Activated naive CD8-positive, alpha-beta T cell treated with anti-CD3 and anti-CD28 coated beads, Interleukin-2, amount 10 ng/mL, durations not matched to agents 7 days and 5 days (primary cell): Measurements from ENCODE around the gene FLAD1. TPM values are rescaled to one million over a fixed set of nuclear protein-coding genes. Genes with fewer than 3 reads are reported as not detected.
A peak's percentile ranks its signal among the peaks of the same experiment; 100 is the strongest.

Experiments
- ATAC-seq: fragments of 150-1000 bp; cut with Tn5 transposase; one replicate; pipeline ENCODE4 v1.10.0; 2021; ENCODE audit warnings: low read depth, moderate library complexity
- POLR2A ChIA-PET: fragments of 350-600 bp; sonication (Branson Sonifier 250); formaldehyde crosslinking; loops from one replicate; lab custom pipeline; 2021; ENCODE audit warnings: antibody characterized with exemption; lab: Charles Lee
- DNase-seq: peaks from one replicate; pipeline ENCODE4 v3.0.0; 2021
- H3K27ac Mint-ChIP-seq: one replicate; pipeline ENCODE4 v1.8.0; 2022; ENCODE audit warnings: mild to moderate bottlenecking, mixed read lengths
- H3K27me3 Mint-ChIP-seq: one replicate; pipeline ENCODE4 v1.8.0; 2022; ENCODE audit warnings: mild to moderate bottlenecking, moderate library complexity, mixed read lengths
- H3K36me3 Mint-ChIP-seq: one replicate; pipeline ENCODE4 v1.8.0; 2021; ENCODE audit warnings: mild to moderate bottlenecking, mixed read lengths
- H3K4me1 Mint-ChIP-seq: one replicate; pipeline ENCODE4 v1.8.0; 2021; ENCODE audit warnings: mixed read lengths
- H3K4me3 Mint-ChIP-seq: one replicate; pipeline ENCODE4 v1.8.0; 2022; ENCODE audit warnings: mild to moderate bottlenecking, moderate library complexity, mixed read lengths
- H3K9me3 Mint-ChIP-seq: one replicate; pipeline ENCODE4 v1.8.0; 2021; ENCODE audit warnings: mixed read lengths
- total RNA-seq, 2 experiments: library from RNA; stranded (reverse); gene quantifications; one replicate each; pipeline ENCODE4 v1.2.3, GENCODE V29; 2021

Gene FLAD1
- total RNA-seq, 2 experiments from 2014 or later, result 46.2 to 48.9 TPM

GRCh38 chr1:155006601-155007101 lies 23.5 kb downstream of the FLAD1 start:
- Mint-ChIP-seq H3K4me1 (peaks cover 50% of the 10 kb centered on the region), H3K27ac (peak overlapping the region; percentile 97), H3K4me3 (peak overlapping the region; percentile 88), H3K36me3 (no peaks in the 10 kb centered on the region), H3K27me3 (no peaks in the 10 kb centered on the region), H3K9me3 (no peaks in the 10 kb centered on the region)
- no peak for DNase-seq
- POLR2A ChIA-PET, result interaction anchor here (0.8 to 1.8 kb wide), 6 partner anchors 9 to 51 kb away, joined by 4 to 7 read pairs (median 5); partner anchors contain the start of genes ADAM15, PBXIP1 and PYGO2
- ATAC-seq, result peak; percentile 56

- DNase-seq (no peak), ATAC-seq (no peak)
- no peaks in the 10 kb centered on the region for H3K36me3 Mint-ChIP-seq
- H3K27ac Mint-ChIP-seq, result peak overlapping the region; percentile 97
- POLR2A ChIA-PET, result interaction anchor here (0.8 to 1.8 kb wide), 6 partner anchors 13 to 52 kb away, joined by 4 to 8 read pairs (median 5); partner anchors contain the start of genes ADAM15, PBXIP1 and PYGO2
- H3K4me3 Mint-ChIP-seq, result no peak overlapping the region
- no peaks in the 10 kb centered on the region for H3K9me3 Mint-ChIP-seq
- H3K27me3 Mint-ChIP-seq, result no peaks in the 10 kb centered on the region
- peaks cover 49% of the 10 kb centered on the region for H3K4me1 Mint-ChIP-seq
Observed at GRCh38 chr1:155007251-155007828, 24.2 kb downstream of the FLAD1 start.

- Mint-ChIP-seq H3K27ac (peak overlapping the region; percentile 51), H3K4me1 (peaks cover 59% of the 10 kb centered on the region), H3K36me3 (peaks cover 3% of the 10 kb centered on the region), H3K4me3 (no peak overlapping the region), H3K27me3 (no peaks in the 10 kb centered on the region), H3K9me3 (no peaks in the 10 kb centered on the region)
- no peak for DNase-seq
- no peak for ATAC-seq
- POLR2A ChIA-PET, result interaction anchor here (0.9 to 1.8 kb wide), 2 partner anchors 47 to 53 kb away, joined by 5 to 8 read pairs; partner anchors contain the start of genes PBXIP1 and PYGO2
Observed at GRCh38 chr1:155008015-155008941, 25.1 kb downstream of the FLAD1 start.

GRCh38 chr1:155009221-155009711 lies 26.1 kb downstream of the FLAD1 start:
- DNase-seq (no peak), ATAC-seq (no peak)
- POLR2A ChIA-PET, result no interaction called here
- Mint-ChIP-seq H3K36me3 (peaks cover 4% of the 10 kb centered on the region), H3K9me3 (no peaks in the 10 kb centered on the region), H3K4me1 (peaks cover 62% of the 10 kb centered on the region), H3K27ac (peak overlapping the region; percentile 86), H3K27me3 (no peaks in the 10 kb centered on the region), H3K4me3 (peak overlapping the region; percentile 74)

GRCh38 chr1:155009742-155010141 lies 26.6 kb downstream of the FLAD1 start:
- H3K27ac Mint-ChIP-seq, result peak overlapping the region; percentile 86
- POLR2A ChIA-PET, result no interaction called here
- no peaks in the 10 kb centered on the region for H3K9me3 Mint-ChIP-seq

GRCh38 chr1:155010211-155010918 lies 27.2 kb downstream of the FLAD1 start:
- POLR2A ChIA-PET, result interaction anchor here (0.6 to 2.9 kb wide), 8 partner anchors 9 to 51 kb away, joined by 3 to 10 read pairs (median 3); partner anchors contain the start of gene LENEP
- no peaks in the 10 kb centered on the region for H3K27me3 Mint-ChIP-seq
- H3K36me3 Mint-ChIP-seq, result peaks cover 4% of the 10 kb centered on the region
- DNase-seq, result no peak
- no peaks in the 10 kb centered on the region for H3K9me3 Mint-ChIP-seq
- H3K27ac Mint-ChIP-seq, result peak overlapping the region; percentile 86
- H3K4me3 Mint-ChIP-seq, result peak overlapping the region; percentile 74
- H3K4me1 Mint-ChIP-seq, result peaks cover 54% of the 10 kb centered on the region
- no peak for ATAC-seq

More at GRCh38 chr1:155009742-155010141, 26.6 kb downstream of the FLAD1 start:
- Mint-ChIP-seq H3K36me3 (peaks cover 4% of the 10 kb centered on the region), H3K4me3 (peak overlapping the region; percentile 74), H3K4me1 (peaks cover 57% of the 10 kb centered on the region), H3K27me3 (no peaks in the 10 kb centered on the region)
- DNase-seq, result no peak
- ATAC-seq, result no peak

GRCh38 chr1:155011004-155011416 lies 27.9 kb downstream of the FLAD1 start:
- Mint-ChIP-seq H3K9me3 (no peaks in the 10 kb centered on the region), H3K4me1 (peaks cover 55% of the 10 kb centered on the region), H3K36me3 (peaks cover 11% of the 10 kb centered on the region), H3K27ac (peak overlapping the region; percentile 58), H3K27me3 (no peaks in the 10 kb centered on the region), H3K4me3 (no peak overlapping the region)
- POLR2A ChIA-PET, result interaction anchor here (0.8 to 2.9 kb wide), 5 partner anchors 10 to 50 kb away, joined by 3 to 10 read pairs (median 3); partner anchors contain the start of gene LENEP
- ATAC-seq (no peak), DNase-seq (no peak)

GRCh38 chr1:155011437-155012025 lies 28.4 kb downstream of the FLAD1 start:
- Mint-ChIP-seq H3K27ac (peak overlapping the region; percentile 58), H3K4me3 (no peak overlapping the region)

GRCh38 chr1:155012026-155012546 lies 28.9 kb downstream of the FLAD1 start:
- H3K36me3 Mint-ChIP-seq, result peaks cover 14% of the 10 kb centered on the region
- H3K9me3 Mint-ChIP-seq, result no peaks in the 10 kb centered on the region
- no peaks in the 10 kb centered on the region for H3K27me3 Mint-ChIP-seq
- H3K27ac Mint-ChIP-seq, result no peak overlapping the region
- H3K4me3 Mint-ChIP-seq, result no peak overlapping the region
- H3K4me1 Mint-ChIP-seq, result peaks cover 54% of the 10 kb centered on the region
- POLR2A ChIA-PET, result interaction anchor here (0.6 to 2.9 kb wide), 3 partner anchors 8 to 76 kb away, joined by 3 to 10 read pairs (median 3); no protein-coding TSS in a partner anchor
- DNase-seq (no peak), ATAC-seq (no peak)

More at GRCh38 chr1:155011437-155012025, 28.4 kb downstream of the FLAD1 start:
- H3K27me3 Mint-ChIP-seq, result no peaks in the 10 kb centered on the region
- no peaks in the 10 kb centered on the region for H3K9me3 Mint-ChIP-seq
- DNase-seq, result no peak
- POLR2A ChIA-PET, result interaction anchor here (1.5 to 2.9 kb wide), 2 partner anchors 12 to 27 kb away, joined by 3 to 10 read pairs; no protein-coding TSS in a partner anchor
- H3K36me3 Mint-ChIP-seq, result peaks cover 13% of the 10 kb centered on the region
- no peak for ATAC-seq
- peaks cover 55% of the 10 kb centered on the region for H3K4me1 Mint-ChIP-seq

- ATAC-seq, result no peak
- Mint-ChIP-seq H3K36me3 (peaks cover 14% of the 10 kb centered on the region), H3K9me3 (no peaks in the 10 kb centered on the region), H3K27ac (peak overlapping the region; percentile 44), H3K27me3 (no peaks in the 10 kb centered on the region), H3K4me3 (peak overlapping the region; percentile 35), H3K4me1 (peaks cover 59% of the 10 kb centered on the region)
- DNase-seq, result no peak
- POLR2A ChIA-PET, result interaction anchor here (0.6 to 2.9 kb wide), 4 partner anchors 9 to 77 kb away, joined by 3 to 10 read pairs (median 4); no protein-coding TSS in a partner anchor
Observed at GRCh38 chr1:155012776-155013602, 29.8 kb downstream of the FLAD1 start.

- Mint-ChIP-seq H3K36me3 (peaks cover 14% of the 10 kb centered on the region), H3K4me1 (peaks cover 58% of the 10 kb centered on the region), H3K4me3 (peak overlapping the region; percentile 58), H3K27me3 (no peaks in the 10 kb centered on the region), H3K27ac (peak overlapping the region; percentile 56), H3K9me3 (no peaks in the 10 kb centered on the region)
- POLR2A ChIA-PET, result interaction anchor here (0.6 to 1.6 kb wide), 3 partner anchors 10 to 74 kb away, joined by 3 to 4 read pairs (median 3); no protein-coding TSS in a partner anchor
- DNase-seq, result no peak
- ATAC-seq, result no peak
Observed at GRCh38 chr1:155013632-155014031, 30.5 kb downstream of the FLAD1 start.
